H7 (cell line): Measurements from ENCODE around the gene ZNF655. TPM values are rescaled to one million over a fixed set of nuclear protein-coding genes. Genes with fewer than 3 reads are reported as not detected.
A peak's percentile ranks its signal among the peaks of the same experiment; 100 is the strongest.
"Not testable (repeated sequence)": the region's sequence is repeated elsewhere in the genome, so short reads cannot be mapped to it uniquely, and the experiment has no call there.

ENCODE experiments used
- DNase-seq: peaks from one replicate; pipeline ENCODE4 v3.0.0; 2012
- H3K27me3 ChIP-seq: 2 replicates; pipeline ENCODE4 v1.6.0; 2011; ENCODE audit warnings: mild to moderate bottlenecking, low read length; ENCODE audit not compliant: control insufficient read depth, insufficient read depth
- H3K36me3 ChIP-seq: replicated peaks from 2 replicates; pipeline ENCODE4 v1.5.1; 2011; ENCODE audit warnings: low read length; ENCODE audit not compliant: control insufficient read depth, insufficient read depth
- H3K4me3 ChIP-seq: 2 replicates; pipeline ENCODE4 v1.5.1; 2011; ENCODE audit warnings: low read depth, mild to moderate bottlenecking, control low read depth, low read length, moderate library complexity; ENCODE audit not compliant: insufficient read depth
- total RNA-seq: library from RNA; depleted of rRNA; stranded (reverse); fragments of >200 nt; shearing (Covaris generic); gene quantifications from 2 replicates; pipeline ENCODE4 v1.2.3, GENCODE V29; 2014

Gene ZNF655
- total RNA-seq, 1 experiment from 2014 or later: 37.6 TPM

DNA sequence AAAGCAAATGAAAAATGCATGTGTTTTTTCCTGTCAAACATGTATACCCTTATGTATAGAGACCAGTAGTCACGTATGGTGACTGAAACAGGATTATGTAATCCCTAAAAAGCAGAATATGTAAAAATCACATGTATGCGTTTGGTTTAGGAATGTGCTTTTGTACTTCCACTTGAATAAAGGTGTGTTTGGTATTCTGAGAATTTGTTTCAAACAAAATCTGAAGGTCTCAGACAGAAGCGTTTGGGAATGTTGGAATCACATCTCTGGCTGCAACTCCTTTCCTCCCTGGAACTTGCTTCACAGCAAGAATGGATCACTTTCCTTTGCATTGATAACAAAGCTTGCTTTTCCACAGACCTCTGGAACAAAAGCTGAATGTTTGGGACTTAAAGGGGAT is 17.8 kb downstream of the ZNF655 start:
- no peak for DNase-seq
- H3K4me3 ChIP-seq: no peak overlapping the region
- H3K27me3 ChIP-seq: no peaks in the 10 kb centered on the region
- peaks cover 8% of the 10 kb centered on the region for H3K36me3 ChIP-seq

DNA sequence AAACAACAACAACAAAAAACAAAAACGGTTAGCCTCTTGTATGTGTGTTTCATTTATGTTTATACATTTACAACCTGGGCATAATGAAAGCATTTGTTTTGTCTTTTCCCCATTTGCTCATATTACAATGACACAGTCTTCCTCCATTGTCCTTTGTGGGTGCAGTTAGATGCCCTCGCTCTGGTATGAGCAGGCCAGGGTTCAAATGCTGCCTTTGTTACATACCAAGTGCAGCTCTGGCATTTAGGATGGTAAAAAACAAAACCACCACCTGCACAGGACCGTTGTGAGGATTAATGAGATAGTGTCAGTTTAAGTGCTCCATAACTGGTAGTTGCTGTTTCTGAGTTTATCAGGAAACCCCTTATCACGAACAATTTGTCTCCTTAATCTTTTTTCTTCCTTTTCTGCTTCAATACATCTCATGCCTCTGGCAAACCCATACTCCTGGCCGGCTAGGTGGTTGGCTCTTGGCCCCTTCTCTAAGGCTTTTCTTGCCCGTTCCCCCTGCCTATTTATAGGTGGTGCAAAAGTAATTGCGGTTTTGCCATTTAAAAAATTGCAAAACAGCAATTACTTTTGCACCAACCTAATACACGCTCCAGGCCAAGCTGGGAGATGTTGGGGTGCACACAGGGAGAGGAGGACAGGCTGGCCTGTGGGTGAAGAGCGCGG is 21.0 kb downstream of the ZNF655 start:
- Histone ChIP-seq H3K27me3 (no peaks in the 10 kb centered on the region; the same call in 1 of the 2 replicates), H3K4me3 (peak overlapping the region; percentile 47; the same call in 1 of the 2 replicates), H3K36me3 (no peaks in the 10 kb centered on the region)
- DNase-seq: no peak

DNA sequence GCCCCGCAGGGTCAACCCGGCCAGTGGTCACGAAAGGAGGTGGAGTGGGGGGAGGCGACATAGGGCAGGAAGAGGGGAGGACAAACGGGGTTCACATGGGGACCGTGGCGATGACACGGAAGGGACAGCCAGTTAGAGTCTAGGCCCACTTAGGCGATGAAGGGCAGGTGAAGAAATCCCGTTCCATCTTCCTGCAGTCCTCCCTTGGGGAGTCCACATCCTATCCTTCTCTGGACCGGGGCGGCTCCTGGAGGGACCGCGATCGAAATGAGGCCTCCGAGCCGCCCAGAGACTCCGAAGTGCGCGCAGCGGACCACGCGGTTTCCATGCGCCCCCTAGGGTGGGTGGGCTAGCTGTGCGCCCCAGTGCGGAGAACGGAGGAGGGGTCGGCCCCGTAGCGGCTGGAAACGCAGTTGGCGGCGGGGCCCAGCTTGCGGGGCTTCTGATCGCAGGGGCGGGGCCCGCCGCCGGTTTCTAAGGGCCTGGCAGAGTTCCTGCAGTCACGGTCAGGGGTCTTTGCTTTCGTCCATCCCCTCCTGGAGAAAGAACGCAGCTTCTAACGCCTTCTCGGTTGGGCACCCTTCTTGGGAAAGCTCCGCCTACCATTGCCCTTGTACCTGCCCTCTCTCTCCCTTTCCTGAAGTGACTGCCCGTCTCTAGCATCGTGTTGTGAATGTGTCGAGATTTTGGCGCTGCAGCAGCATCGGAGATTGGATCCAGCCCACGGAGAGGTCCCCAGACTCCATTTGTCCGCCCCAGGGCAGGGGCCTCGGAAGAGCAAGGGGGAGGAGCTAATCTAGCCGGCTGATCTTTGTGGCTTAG is 21.7 kb downstream of the ZNF655 start:
- peak; percentile 85 for DNase-seq
- H3K4me3 ChIP-seq: peak overlapping the region; percentile 47
- H3K36me3 ChIP-seq: no peaks in the 10 kb centered on the region
- H3K27me3 ChIP-seq: no peaks in the 10 kb centered on the region; the same call in 1 of the 2 replicates

DNA sequence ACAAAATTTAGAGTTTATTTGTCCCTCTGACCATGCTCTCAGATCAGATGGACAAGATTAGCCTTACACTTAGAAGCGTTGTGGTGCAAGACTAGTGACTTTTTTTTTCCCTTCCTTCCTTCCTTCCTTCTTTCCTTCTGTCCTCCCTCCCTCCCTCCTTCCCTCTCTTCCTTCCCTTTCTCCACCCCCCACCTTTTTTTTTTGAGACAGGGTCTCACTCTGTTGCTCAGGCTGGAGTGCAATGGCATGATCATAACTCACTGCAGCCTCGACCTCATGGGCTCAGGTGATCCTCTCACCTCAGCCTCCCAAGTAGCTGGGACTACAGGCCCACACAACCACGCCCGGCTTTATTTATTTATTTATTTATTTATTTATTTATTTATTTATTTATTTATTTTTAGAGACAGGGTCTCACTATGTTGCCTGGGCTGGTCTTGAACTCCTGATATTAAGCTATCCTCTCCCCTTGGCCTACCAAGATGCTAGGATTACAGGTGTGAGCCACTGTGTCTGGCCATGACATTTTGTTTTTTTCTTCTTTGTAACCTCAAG is 22.4 kb downstream of the ZNF655 start:
- DNase-seq, H3K27me3 ChIP-seq, H3K36me3 ChIP-seq: not testable (repeated sequence)
- peak overlapping the region; percentile 47 for H3K4me3 ChIP-seq

DNA sequence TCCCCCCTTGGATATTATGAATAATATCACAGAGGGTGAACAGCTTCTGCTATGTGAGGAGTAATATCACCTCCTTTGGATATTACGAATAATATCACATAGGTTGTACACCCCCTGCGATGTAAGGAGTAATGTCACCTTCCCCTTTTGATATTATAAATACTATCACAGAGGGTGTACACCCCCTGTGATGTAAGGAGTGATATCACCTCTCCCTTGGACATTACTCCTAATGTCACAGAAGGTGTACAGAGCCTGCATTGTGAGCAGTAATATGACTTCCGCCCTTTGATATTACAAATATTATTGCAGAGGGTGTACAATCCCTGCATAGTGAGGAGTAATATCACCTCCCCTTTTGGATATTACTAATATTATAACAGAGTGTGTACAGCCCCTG is 30.4 kb downstream of the ZNF655 start:
- Histone ChIP-seq H3K4me3 (no peak overlapping the region), H3K36me3 (no peaks in the 10 kb centered on the region), H3K27me3 (no peaks in the 10 kb centered on the region; the same call in 1 of the 2 replicates)
- DNase-seq: no peak

DNA sequence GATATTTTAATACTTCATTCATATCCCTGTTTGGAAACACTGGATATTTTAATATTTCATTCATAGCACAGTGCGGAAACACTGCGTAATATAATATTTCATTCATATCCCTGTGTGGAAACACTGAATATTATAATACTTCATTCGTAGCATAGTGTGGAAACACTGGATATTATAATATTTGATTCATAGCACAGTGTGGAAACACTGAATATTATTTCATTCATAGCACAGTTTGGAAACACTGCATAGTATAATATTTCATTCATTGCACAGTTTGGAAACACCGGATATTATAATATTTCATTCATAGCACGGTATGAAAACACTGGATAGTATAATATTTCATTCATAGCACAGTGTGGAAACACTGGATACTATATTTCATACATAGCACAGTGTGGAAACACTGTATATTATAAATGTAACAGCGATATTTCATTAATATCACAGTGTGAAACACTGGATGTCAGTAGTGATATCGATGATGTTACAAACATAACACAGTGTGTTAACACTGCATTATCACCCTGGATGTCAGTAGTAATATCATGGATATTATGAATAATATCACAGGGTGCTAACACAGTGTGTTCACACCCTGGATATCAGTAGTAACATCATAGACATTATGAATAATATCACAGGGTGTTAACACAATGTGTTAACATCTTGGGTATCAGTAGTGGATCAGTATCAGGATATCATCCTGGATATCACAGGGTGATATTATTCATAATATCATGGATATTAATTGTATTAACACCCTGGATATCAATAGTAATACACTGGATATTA is 36.7 kb downstream of the ZNF655 start:
- no peak for DNase-seq
- no peaks in the 10 kb centered on the region for H3K27me3 ChIP-seq
- no peak overlapping the region for H3K4me3 ChIP-seq
- no peaks in the 10 kb centered on the region for H3K36me3 ChIP-seq

DNA sequence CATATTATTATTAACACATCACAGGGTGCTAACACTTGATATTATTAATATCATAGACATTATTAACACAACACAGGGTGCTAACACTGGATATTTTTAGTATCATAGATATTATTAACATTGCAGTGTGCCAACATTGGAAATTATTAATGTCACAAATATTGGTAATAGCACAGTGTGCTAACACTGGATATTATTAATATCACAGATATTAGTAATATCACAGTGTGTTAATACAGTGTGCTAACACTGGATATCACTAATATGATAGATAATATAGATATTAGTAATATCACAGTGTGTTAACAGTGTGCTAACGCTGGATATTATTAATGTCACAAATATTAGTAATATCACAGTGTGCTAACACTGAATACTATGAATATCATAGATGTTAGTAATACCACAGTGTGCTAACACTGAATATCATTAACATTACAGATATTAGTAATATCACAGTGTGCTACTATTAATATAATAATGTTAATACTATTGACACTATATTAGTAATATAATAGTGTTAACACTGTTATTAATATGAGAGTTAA is 38.0 kb downstream of the ZNF655 start:
- DNase-seq: no peak
- no peaks in the 10 kb centered on the region for H3K27me3 ChIP-seq
- H3K36me3 ChIP-seq: no peaks in the 10 kb centered on the region
- no peak overlapping the region for H3K4me3 ChIP-seq

DNA sequence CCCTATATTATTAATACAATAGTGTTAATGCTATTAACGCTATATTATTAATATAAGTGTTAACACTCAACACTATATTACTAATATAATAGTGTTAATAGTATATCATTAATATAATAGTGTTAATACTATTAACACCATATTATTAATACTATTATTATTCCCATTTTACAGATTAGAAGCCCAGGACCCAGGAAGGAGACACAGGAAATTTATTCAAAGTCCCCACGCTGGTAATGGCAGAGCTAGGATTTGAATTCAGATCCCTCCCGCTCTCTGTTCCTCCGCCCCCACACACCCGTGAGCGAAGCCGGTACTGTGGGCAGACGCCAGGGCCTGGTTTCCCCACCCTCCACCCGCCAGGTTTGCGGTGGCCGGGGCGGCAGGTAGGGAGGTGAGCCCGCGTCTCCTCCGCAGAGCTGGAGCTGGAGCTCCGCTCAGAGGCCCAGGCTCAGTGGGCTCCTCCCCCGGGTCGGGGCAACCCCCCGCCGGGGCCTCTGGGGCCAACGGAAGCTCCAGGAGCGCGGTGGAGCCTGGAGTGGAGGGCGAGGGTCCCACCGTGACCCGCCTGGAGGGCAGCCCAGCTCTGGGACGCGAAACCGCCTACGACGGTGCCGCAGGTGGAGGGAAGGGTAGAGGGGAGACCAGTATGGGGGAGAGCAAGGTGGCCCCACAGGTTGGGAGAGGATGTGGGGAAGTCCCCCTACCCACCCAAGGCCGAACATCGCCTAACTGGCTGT is 39.5 kb downstream of the ZNF655 start, which contains the start of gene TMEM225B:
TSS of gene TMEM225B (plus strand) at position 506 of the 740 bp plus-strand sequence. CDS start 6,122 bp downstream, outside the sequence.
- Histone ChIP-seq H3K36me3 (no peaks in the 10 kb centered on the region), H3K4me3 (peak within 1 kb of the TSS; percentile 28; the same call in 1 of the 2 replicates), H3K27me3 (no peaks in the 10 kb centered on the region)
- DNase-seq: peak; percentile 64

DNA sequence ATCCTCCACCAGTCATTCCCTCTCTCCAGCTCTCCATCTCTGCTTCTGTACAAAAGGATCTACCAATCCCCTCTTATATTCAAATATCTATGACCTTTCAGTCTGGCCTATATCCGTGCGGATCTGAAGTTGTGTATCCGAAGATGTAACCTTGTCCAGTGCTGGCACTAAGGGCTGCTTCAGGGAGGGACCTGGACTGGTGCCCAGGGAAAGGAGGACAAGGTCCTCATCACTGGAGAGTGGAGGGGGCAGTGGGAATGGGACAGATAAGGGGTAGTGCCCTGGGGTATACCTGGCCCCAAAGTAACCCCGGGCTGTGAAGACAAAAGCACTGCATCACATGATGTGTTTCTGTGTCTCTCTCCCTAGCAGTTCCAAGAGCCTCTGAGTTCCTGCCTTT is 41.4 kb downstream of the ZNF655 start:
- Histone ChIP-seq H3K4me3 (no peak overlapping the region), H3K36me3 (no peaks in the 10 kb centered on the region), H3K27me3 (no peaks in the 10 kb centered on the region)
- DNase-seq: no peak

DNA sequence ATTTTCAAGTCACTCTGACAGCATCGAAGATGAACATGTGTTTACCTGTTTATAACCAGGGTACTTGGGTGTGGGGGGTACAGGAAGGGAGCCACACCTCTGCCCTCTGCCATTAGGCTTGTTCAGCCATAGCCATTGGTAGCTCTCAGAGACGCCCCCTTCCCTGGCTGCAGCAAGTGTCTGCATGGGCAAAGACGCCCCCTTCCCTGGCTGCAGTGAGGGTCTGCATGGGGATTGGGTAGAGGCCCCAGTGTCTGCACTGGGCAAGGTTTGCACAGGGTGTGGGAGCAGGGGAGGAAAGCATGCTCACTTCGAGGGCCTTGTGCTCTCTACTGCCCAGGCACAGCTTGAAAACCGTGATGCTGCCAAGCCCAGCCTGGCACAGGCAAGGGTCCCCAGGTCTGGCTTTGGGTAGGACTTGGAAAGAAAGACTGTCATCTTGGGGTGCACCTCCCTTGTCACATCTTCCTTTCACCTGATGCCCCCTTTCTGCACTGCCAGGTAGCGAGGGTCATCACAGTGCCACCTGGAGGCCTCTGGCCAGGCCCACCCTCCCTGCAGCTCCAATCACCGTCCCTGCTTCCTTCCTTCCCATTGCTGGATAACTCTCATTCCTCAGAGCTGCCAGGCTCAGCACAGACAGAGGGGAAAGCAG is 43.3 kb downstream of the ZNF655 start:
- H3K36me3 ChIP-seq: no peaks in the 10 kb centered on the region
- DNase-seq: peak; percentile 72
- no peaks in the 10 kb centered on the region for H3K27me3 ChIP-seq
- no peak overlapping the region for H3K4me3 ChIP-seq

DNA sequence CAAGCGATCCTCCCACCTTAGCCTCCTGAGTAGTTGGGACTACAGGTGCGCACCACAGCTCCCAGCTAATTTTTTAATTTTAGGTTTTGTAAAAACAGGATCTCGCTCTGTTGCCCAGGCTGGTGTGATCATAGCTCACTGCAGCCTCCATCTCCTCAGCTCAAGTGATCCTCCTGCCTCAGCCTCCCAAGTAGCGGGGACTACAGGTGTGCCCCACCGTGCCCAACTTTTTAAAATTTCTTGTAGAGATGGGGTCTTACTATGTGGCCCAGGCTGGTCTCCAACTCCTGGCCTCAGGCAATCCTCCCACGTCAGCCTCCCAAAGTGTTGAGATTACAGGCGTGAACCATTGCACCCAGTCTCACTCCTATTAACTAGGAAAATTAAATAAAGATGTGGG is 47.1 kb downstream of the ZNF655 start:
- Histone ChIP-seq H3K27me3 (peaks cover 2% of the 10 kb centered on the region; the same call in 1 of the 2 replicates), H3K36me3 (no peaks in the 10 kb centered on the region), H3K4me3 (no peak overlapping the region)
- no peak for DNase-seq

DNA sequence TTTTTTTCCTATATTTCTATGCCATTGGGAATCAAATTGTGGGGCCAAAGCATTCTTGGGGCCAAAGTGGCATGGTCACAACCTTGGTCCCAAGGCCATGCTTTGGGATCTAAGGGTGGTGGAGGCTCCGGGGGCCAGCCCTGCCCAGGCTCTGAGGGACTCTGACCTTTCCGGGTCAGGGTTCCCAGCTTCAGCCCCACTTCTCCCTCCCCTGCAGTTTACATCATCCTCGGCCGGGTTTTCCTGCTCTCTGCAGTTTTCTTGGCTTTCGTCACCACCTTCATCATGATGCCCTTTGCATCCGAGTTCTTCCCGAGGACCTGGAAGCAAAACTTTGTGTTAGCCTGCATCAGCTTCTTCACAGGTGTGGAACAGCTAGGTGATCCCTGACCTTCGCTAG is 48.1 kb downstream of the ZNF655 start:
- no peak overlapping the region for H3K4me3 ChIP-seq
- peaks cover 2% of the 10 kb centered on the region; the same call in 1 of the 2 replicates for H3K27me3 ChIP-seq
- no peaks in the 10 kb centered on the region for H3K36me3 ChIP-seq
- DNase-seq: no peak

DNA sequence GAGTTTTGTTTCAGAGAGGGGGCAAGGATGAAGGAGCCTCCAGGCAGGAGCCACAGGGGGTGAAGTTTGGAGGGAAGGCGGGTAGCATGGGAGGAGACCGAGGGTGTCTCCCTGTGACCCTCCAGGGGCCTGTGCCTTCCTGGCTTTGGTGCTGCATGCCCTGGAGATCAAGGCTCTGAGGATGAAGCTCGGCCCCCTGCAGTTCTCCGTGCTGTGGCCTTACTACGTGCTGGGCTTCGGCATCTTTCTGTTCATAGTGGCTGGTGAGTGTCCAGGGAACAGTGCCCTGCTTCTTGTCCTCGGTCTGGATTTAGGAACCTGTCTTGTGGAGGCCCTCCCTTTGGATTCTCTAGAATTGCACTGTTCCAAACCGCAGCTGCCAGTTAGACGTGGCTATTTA is 49.1 kb downstream of the ZNF655 start:
- H3K27me3 ChIP-seq: peaks cover 2% of the 10 kb centered on the region; the same call in 1 of the 2 replicates
- DNase-seq: peak; percentile 3
- no peak overlapping the region for H3K4me3 ChIP-seq
- H3K36me3 ChIP-seq: no peaks in the 10 kb centered on the region
